NCI-H146 (cell line): ENCODE measurements around the gene TK2.
"Not testable (repeated sequence)": the region's sequence is repeated elsewhere in the genome, so short reads cannot be mapped to it uniquely, and the experiment has no call there.

Source experiments
- DNase-seq: peaks from one replicate; lab custom pipeline; 2025; lab: John Stamatoyannopoulos, UW

Gene TK2

GRCh38 chr16:66503030-66503429 is 46.9 kb downstream of the TK2 start:
- no peak for DNase-seq

GRCh38 chr16:66502020-66502913 is 47.7 kb downstream of the TK2 start:
- no peak for DNase-seq

GRCh38 chr16:66501563-66501962 is 48.4 kb downstream of the TK2 start:
- DNase-seq = not testable (repeated sequence)

GRCh38 chr16:66497921-66498320 is 52.0 kb downstream of the TK2 start:
- DNase-seq = not testable (repeated sequence)

- not testable (repeated sequence) for DNase-seq
Measured at GRCh38 chr16:66496226-66496625, 53.7 kb downstream of the TK2 start.

GRCh38 chr16:66495440-66495839 is 54.5 kb downstream of the TK2 start:
- DNase-seq = no peak

GRCh38 chr16:66494916-66495315 is 55.0 kb downstream of the TK2 start:
- no peak for DNase-seq

- DNase-seq = no peak
Measured at GRCh38 chr16:66493490-66494401, 56.2 kb downstream of the TK2 start.

- no peak for DNase-seq
Measured at GRCh38 chr16:66491716-66492064, 58.2 kb downstream of the TK2 start.

- DNase-seq = no peak
Measured at GRCh38 chr16:66490774-66491715, 58.9 kb downstream of the TK2 start.

- no peak for DNase-seq
Measured at GRCh38 chr16:66489818-66490217, 60.1 kb downstream of the TK2 start.

GRCh38 chr16:66489385-66489784 is 60.5 kb downstream of the TK2 start:
- DNase-seq = no peak

- DNase-seq = no peak
Measured at GRCh38 chr16:66488505-66488904, 61.4 kb downstream of the TK2 start.

- DNase-seq = no peak
Measured at GRCh38 chr16:66487580-66488275, 62.2 kb downstream of the TK2 start.

GRCh38 chr16:66486773-66487579 is 62.9 kb downstream of the TK2 start:
- peak; percentile 82 for DNase-seq

- no peak for DNase-seq
Measured at GRCh38 chr16:66486199-66486772, 63.6 kb downstream of the TK2 start.

- DNase-seq = no peak
Measured at GRCh38 chr16:66485376-66485775, 64.5 kb downstream of the TK2 start.

- no peak for DNase-seq
Measured at GRCh38 chr16:66484453-66485213, 65.3 kb downstream of the TK2 start.
